ENCODE measurements around the gene SPI1. TPM values are rescaled to one million over a fixed set of nuclear protein-coding genes. Genes with fewer than 3 reads are reported as not detected.
"Not testable (repeated sequence)": the region's sequence is repeated elsewhere in the genome, so short reads cannot be mapped to it uniquely, and the experiment has no call there.

Gene SPI1
- total and polyA plus RNA-seq, 4 donors, result 6.3 to 56.0 (median 39.4) TPM

GRCh38 chr11:47316501-47316900, 61.8 kb downstream of the SPI1 start:
- H3K36me3 ChIP-seq (ENCODE audit: control insufficient read depth in 1 of 2, insufficient read depth in 2 of 2, low read length in 1 of 2); intact Hi-C loops (cut with DNase I); H3K27ac ChIP-seq (ENCODE audit: low read depth in 1 of 2, low read length in 2 of 2); H3K4me3 ChIP-seq (ENCODE audit: low read length in 2 of 2); ATAC-seq (ENCODE audit: low FRiP score); H3K4me1 ChIP-seq (ENCODE audit: control insufficient read depth in 1 of 2, insufficient read depth in 2 of 2, low read length in 2 of 2); DNase-seq; H3K27me3 ChIP-seq (ENCODE audit: control insufficient read depth in 1 of 2, insufficient read depth in 2 of 2, low read length in 1 of 2); H3K9me3 ChIP-seq (ENCODE audit: control insufficient read depth, low read length): not testable (repeated sequence)
- 90% methylated on average over 8 of the region's 8 CpGs for WGBS, 2 donors

GRCh38 chr11:47314992-47315391, 63.4 kb downstream of the SPI1 start:
- Histone ChIP-seq H3K4me1 (ENCODE audit: control insufficient read depth in 1 of 2, insufficient read depth in 2 of 2, low read length in 2 of 2) (no peaks in the 10 kb centered on the region), H3K27ac (ENCODE audit: low read depth in 1 of 2, low read length in 2 of 2) (no peak overlapping the region), H3K27me3 (ENCODE audit: control insufficient read depth in 1 of 2, insufficient read depth in 2 of 2, low read length in 1 of 2) (no peaks in the 10 kb centered on the region), H3K9me3 (ENCODE audit: control insufficient read depth, low read length) (no peaks in the 10 kb centered on the region), H3K4me3 (ENCODE audit: low read length in 2 of 2) (no peak overlapping the region), H3K36me3 (ENCODE audit: control insufficient read depth in 1 of 2, insufficient read depth in 2 of 2, low read length in 1 of 2) (peaks cover 0 to 11% of the 10 kb centered on the region in 2 donors)
- WGBS, 2 donors, result 90 to 94% methylated on average over 5 of the region's 5 CpGs
- DNase-seq (no peak), ATAC-seq (ENCODE audit: low FRiP score) (no peak)
- intact Hi-C loops (cut with DNase I), result no loop called here

DNA sequence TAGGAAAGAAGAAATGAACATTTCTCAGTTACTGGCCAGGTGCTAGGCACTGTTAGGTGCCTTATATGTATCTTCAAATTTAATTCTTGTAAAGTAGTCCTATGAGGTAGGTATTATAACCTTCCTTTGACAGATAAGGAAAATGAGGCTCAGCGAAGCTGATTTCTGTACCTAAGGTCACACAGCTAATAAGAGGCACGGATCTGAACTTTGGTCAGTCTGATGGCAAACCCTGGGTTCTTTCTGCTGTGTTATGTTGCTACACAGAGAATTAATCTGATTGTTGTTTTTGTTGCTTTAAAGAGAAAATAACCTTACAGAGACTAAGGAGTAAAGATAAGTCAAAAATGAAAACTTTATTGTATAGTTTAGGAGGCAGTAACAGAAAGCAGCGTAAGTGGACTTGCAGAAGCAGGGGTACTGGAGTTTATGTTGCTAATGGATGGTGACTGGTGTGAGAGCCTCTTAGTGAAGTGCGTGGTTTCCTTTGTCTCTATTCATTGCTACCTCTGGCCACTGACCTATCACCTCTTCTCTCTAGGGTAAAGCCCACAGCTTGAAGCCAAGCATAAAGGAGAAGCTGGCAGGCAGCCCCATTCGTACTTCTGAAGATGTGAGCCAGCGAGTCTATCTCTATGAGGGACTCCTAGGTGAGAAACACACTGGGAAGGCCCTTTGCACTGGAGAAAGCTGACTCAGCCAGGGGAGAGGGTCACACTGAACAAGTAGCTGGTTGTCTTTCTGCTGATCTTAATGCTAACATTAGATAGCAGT, 70.1 kb downstream of the SPI1 start:
- 88 to 93% methylated on average over 6 of the region's 6 CpGs for WGBS, 2 donors
- Histone ChIP-seq H3K36me3 (ENCODE audit: control insufficient read depth in 1 of 2, insufficient read depth in 2 of 2, low read length in 1 of 2) (peaks cover 4 to 12% of the 10 kb centered on the region in 2 donors), H3K9me3 (ENCODE audit: control insufficient read depth, low read length) (no peaks in the 10 kb centered on the region), H3K27ac (ENCODE audit: low read depth in 1 of 2, low read length in 2 of 2) (no peak overlapping the region), H3K4me1 (ENCODE audit: control insufficient read depth in 1 of 2, insufficient read depth in 2 of 2, low read length in 2 of 2) (no peaks in the 10 kb centered on the region), H3K4me3 (ENCODE audit: low read length in 2 of 2) (no peak overlapping the region), H3K27me3 (ENCODE audit: control insufficient read depth in 1 of 2, insufficient read depth in 2 of 2, low read length in 1 of 2) (no peaks in the 10 kb centered on the region)
- DNase-seq (no peak), ATAC-seq (ENCODE audit: low FRiP score) (no peak)
- intact Hi-C loops (cut with DNase I), result no loop called here

- ATAC-seq (ENCODE audit: low FRiP score) (peak; percentile 36), DNase-seq (no peak)
- no peaks in the 10 kb centered on the region for H3K4me1 ChIP-seq (ENCODE audit: control insufficient read depth in 1 of 2, insufficient read depth in 2 of 2, low read length in 2 of 2)
- intact Hi-C loops (cut with DNase I), result no loop called here
- no peaks in the 10 kb centered on the region for H3K9me3 ChIP-seq (ENCODE audit: control insufficient read depth, low read length)
- no peak overlapping the region for H3K4me3 ChIP-seq (ENCODE audit: low read length in 2 of 2)
- H3K36me3 ChIP-seq (ENCODE audit: control insufficient read depth in 1 of 2, insufficient read depth in 2 of 2, low read length in 1 of 2), result peaks cover 4 to 11% of the 10 kb centered on the region in 2 donors
- no peaks in the 10 kb centered on the region for H3K27me3 ChIP-seq (ENCODE audit: control insufficient read depth in 1 of 2, insufficient read depth in 2 of 2, low read length in 1 of 2)
- H3K27ac ChIP-seq (ENCODE audit: low read depth in 1 of 2, low read length in 2 of 2), result peak overlapping the region in 1 of 2 donors; percentile 94
- WGBS, 2 donors, result 85 to 96% methylated on average over 1 of the region's 1 CpG
Measured at GRCh38 chr11:47306484-47306844, 71.9 kb downstream of the SPI1 start.

DNA sequence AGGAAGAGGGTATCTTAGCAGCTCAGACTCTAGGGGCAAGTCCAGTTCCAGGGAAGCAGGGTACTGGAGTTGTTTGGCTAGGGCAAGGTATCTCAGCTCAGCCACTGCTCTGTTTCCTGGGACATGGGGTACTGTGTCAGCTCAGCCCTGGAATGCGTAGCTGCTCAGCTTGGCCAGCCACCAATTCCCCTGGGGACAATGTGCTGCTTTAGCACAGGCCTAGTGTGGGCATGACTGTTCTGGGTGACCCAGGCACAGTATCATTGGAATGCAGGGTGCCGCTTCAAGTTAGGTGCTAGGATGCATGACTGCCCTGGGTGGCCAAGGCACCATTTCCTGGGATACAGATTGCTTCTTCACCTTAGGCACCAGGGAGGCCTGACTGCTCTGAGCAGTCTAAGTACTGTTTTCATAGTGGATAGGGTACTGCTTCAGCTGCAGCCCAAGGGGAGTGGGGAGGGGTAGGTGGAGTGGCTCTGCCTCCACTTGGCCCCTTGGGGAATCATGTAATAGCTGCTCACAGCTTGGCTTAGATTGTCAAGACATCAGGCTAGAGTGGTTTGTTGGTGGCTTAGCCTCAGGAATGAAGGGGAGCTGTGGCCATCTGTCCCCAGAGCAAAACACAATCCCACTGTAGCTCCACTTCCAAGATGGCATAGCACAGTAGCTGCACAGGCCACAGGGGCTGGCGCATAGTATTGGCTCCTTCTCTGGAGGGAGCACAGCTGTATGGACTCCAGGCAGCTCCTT, 72.4 kb downstream of the SPI1 start:
- Histone ChIP-seq H3K27me3 (ENCODE audit: control insufficient read depth in 1 of 2, insufficient read depth in 2 of 2, low read length in 1 of 2) (no peaks in the 10 kb centered on the region), H3K4me3 (ENCODE audit: low read length in 2 of 2) (no peak overlapping the region), H3K9me3 (ENCODE audit: control insufficient read depth, low read length) (no peaks in the 10 kb centered on the region), H3K36me3 (ENCODE audit: control insufficient read depth in 1 of 2, insufficient read depth in 2 of 2, low read length in 1 of 2) (peaks cover 4 to 8% of the 10 kb centered on the region in 2 donors), H3K27ac (ENCODE audit: low read depth in 1 of 2, low read length in 2 of 2) (peak overlapping the region in 1 of 2 donors; percentile 94), H3K4me1 (ENCODE audit: control insufficient read depth in 1 of 2, insufficient read depth in 2 of 2, low read length in 2 of 2) (no peaks in the 10 kb centered on the region)
- intact Hi-C loops (cut with DNase I), result no loop called here
- DNase-seq (peak; percentile 75 to 87), ATAC-seq (ENCODE audit: low FRiP score) (peak; percentile 88)
- WGBS, 2 donors, result 8 to 15% methylated on average over 3 of the region's 3 CpGs

Small RNA genes lying within 50 kb of the gene (microRNA-seq; reads per million reads assigned to microRNA genes)
- gene MIR4487, result 0 reads per million in 2 donors

Other genes with a start within 250 kb of the SPI1 start
- gene ARFGAP2, start 201.7 kb downstream of the SPI1 start, total RNA-seq, result 10 to 100 TPM; 65.8 to 68.2 TPM
- gene ARFGAP2, start 201.7 kb downstream of the SPI1 start, polyA plus RNA-seq, result 10 to 100 TPM; 38.4 to 94.1 TPM
- gene PACSIN3, start 192.1 kb downstream of the SPI1 start, total RNA-seq, result 10 to 100 TPM; 24.6 to 36.2 TPM
- 10 to 100 TPM; 22.0 to 37.1 TPM for gene PACSIN3, start 192.1 kb downstream of the SPI1 start, polyA plus RNA-seq
- gene DDB2, start 163.6 kb downstream of the SPI1 start, total RNA-seq, result 10 to 100 TPM; 54.8 to 60.6 TPM
- gene DDB2, start 163.6 kb downstream of the SPI1 start, polyA plus RNA-seq, result 100 to 1,000 TPM in 1 of 2 donors, 10 to 100 TPM in 1; 32.9 to 117 TPM
- 10 to 100 TPM; 20.6 to 27.8 TPM for gene ACP2, start 129.7 kb downstream of the SPI1 start, total RNA-seq
- gene ACP2, start 129.7 kb downstream of the SPI1 start, polyA plus RNA-seq, result 10 to 100 TPM; 18.0 to 19.9 TPM
- gene NR1H3, start 120.6 kb downstream of the SPI1 start, total RNA-seq, result 10 to 100 TPM; 14.9 to 46.2 TPM
- 100 to 1,000 TPM in 1 of 2 donors, 10 to 100 TPM in 1; 51.8 to 123 TPM for gene NR1H3, start 120.6 kb downstream of the SPI1 start, polyA plus RNA-seq
- gene MADD, start 108.4 kb downstream of the SPI1 start, total RNA-seq, result 10 to 100 TPM; 34.9 to 58.0 TPM
- gene MADD, start 108.4 kb downstream of the SPI1 start, polyA plus RNA-seq, result 10 to 100 TPM; 13.8 to 28.9 TPM
- under 1 TPM; 0.15 to 0.42 TPM for gene MYBPC3, start 25.8 kb downstream of the SPI1 start, total RNA-seq
- 1 to 10 TPM in 1 of 2 donors, under 1 TPM in 1; 0.03 to 1.9 TPM for gene MYBPC3, start 25.8 kb downstream of the SPI1 start, polyA plus RNA-seq
- 10 to 100 TPM; 75.1 to 88.9 TPM for gene SLC39A13, start 30.0 kb upstream of the SPI1 start, total RNA-seq
- 100 to 1,000 TPM in 1 of 2 donors, 10 to 100 TPM in 1; 34.7 to 118 TPM for gene SLC39A13, start 30.0 kb upstream of the SPI1 start, polyA plus RNA-seq
- 100 to 1,000 TPM in 1 of 2 donors, 10 to 100 TPM in 1; 84.2 to 117 TPM for gene PSMC3, start 47.9 kb upstream of the SPI1 start, total RNA-seq
- gene PSMC3, start 47.9 kb upstream of the SPI1 start, polyA plus RNA-seq, result 100 to 1,000 TPM; 181 to 204 TPM
- under 1 TPM; 0.66 to 0.71 TPM for gene RAPSN, start 70.6 kb upstream of the SPI1 start, total RNA-seq
- under 1 TPM in 1 of 2 donors, not detected in 1; 0.46 TPM for gene RAPSN, start 70.6 kb upstream of the SPI1 start, polyA plus RNA-seq
- 100 to 1,000 TPM in 1 of 2 donors, 10 to 100 TPM in 1; 98.5 to 114 TPM for gene CELF1, start 174.6 kb upstream of the SPI1 start, total RNA-seq
- 10 to 100 TPM; 11.3 to 17.7 TPM for gene CELF1, start 174.6 kb upstream of the SPI1 start, polyA plus RNA-seq
- gene PTPMT1, start 187.1 kb upstream of the SPI1 start, total RNA-seq, result 10 to 100 TPM; 25.6 to 26.1 TPM
- gene PTPMT1, start 187.1 kb upstream of the SPI1 start, polyA plus RNA-seq, result 10 to 100 TPM; 45.9 to 51.5 TPM
- 10 to 100 TPM; 11.1 to 13.5 TPM for gene KBTBD4, start 200.4 kb upstream of the SPI1 start, total RNA-seq
- 10 to 100 TPM in 1 of 2 donors, 1 to 10 TPM in 1; 8.9 to 13.3 TPM for gene KBTBD4, start 200.4 kb upstream of the SPI1 start, polyA plus RNA-seq
- gene NDUFS3, start 200.5 kb upstream of the SPI1 start, total RNA-seq, result 10 to 100 TPM; 52.2 to 56.2 TPM
- 100 to 1,000 TPM in 1 of 2 donors, 10 to 100 TPM in 1; 80.3 to 106 TPM for gene NDUFS3, start 200.5 kb upstream of the SPI1 start, polyA plus RNA-seq
- 1 to 10 TPM; 1.7 to 4.8 TPM for gene FAM180B, start 208.1 kb upstream of the SPI1 start, total RNA-seq
- gene FAM180B, start 208.1 kb upstream of the SPI1 start, polyA plus RNA-seq, result under 1 TPM in 1 of 2 donors, not detected in 1; 0.38 TPM
- gene C1QTNF4, start 215.9 kb upstream of the SPI1 start, total RNA-seq, result 1 to 10 TPM; 2.3 TPM
- gene C1QTNF4, start 215.9 kb upstream of the SPI1 start, polyA plus RNA-seq, result 1 to 10 TPM in 1 of 2 donors, under 1 TPM in 1; 0.63 to 3.1 TPM